GM21825 (cell line): ENCODE data around the gene SIL1.

Source experiments
- ATAC-seq: cut with Tn5 transposase; IDR thresholded peaks from one replicate; pipeline ENCODE4 v1.9.1; 2021; ENCODE audit warnings: mild to moderate bottlenecking, moderate library complexity; ENCODE audit not compliant: unreplicated experiment

The SIL1 gene

DNA sequence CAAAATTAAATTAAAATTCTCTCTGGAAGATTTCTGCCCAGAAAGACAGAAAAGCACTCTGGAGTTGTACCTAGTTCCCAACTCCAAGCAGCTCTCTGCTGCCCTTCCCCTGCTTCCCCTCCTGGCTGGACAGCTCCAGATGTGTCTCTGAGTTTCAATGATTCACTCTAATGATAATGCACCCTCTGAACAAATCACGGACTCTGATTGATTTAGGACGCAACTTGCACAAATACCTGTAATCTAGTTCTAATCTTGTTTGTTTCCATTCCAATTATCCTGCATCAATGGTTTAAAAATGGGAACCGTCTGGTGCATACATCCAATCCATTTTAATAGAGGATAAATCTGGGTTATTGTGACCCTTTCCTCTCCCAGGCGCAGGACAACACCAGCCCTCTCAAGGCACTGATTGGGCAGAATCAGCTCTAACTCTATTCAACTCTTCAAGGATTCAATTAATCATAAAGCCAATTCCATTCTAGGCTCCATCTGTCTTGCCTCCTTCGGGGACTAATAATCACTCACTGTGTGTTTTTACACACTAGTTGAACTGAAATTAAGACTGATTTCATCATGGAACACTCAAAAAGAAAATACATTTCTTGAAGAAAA is 211.9 kb downstream of the SIL1 start:
- no peak for ATAC-seq

DNA sequence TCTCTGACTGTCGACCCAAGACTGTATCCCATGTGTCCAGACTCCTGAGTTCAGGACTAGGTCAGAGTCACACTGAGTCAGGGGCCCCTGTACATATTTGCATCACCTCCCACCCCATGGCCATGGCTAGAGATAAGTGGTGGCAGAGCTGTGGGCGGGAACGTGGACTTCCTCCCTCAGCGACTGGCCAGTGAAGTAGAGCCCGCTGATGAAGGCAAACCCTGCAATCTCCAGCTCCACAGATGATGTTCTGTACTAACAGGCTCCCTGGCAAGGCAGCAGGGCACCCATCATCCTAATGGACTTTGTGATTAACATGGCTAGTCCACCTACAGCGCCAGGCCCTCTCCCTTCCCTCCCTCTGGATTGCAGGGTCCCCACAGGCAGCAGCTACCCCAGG is 212.5 kb downstream of the SIL1 start:
- ATAC-seq, result no peak

DNA sequence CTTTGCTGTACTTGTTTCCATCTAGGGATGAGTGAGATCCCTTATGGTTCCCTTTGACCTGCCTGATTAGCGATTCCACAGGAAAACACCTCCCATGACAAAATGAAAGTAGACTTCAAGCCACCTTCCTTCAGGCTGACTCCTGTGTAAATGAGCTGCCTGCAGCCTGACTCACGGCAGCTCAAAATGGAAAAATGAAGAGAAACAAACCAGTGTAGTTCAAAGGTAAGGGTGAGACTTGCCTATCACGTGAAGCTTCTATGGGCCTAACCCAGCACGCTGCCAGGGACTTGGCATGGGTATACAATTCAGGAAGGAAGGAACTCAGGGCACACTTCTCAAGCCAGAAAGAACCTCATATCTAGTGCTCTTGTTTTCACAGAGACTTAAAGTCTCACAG is 212.9 kb downstream of the SIL1 start:
- ATAC-seq, result no peak

- no peak for ATAC-seq
Measured at GRCh38 chr5:138983984-138984383, 214.2 kb downstream of the SIL1 start.

DNA sequence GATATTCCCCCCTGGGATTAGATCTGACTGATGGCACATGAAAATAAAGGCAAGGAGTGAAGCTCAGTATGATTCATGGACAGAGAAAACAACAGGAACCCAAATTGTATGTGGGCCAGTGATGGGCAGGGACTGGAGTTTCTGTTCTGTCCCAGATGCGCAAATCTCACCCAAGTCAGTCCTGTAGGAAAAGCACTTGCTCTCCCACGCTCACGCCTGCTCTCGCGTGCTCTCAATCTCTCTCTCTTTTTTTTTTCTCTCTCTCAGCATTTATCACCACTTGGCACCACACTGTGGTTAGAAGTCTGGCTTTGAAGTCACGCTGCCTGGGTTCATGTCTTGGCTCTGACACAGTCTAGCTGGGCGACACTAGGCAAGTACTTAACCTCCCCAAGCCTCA is 216.6 kb downstream of the SIL1 start:
- ATAC-seq, result no peak

DNA sequence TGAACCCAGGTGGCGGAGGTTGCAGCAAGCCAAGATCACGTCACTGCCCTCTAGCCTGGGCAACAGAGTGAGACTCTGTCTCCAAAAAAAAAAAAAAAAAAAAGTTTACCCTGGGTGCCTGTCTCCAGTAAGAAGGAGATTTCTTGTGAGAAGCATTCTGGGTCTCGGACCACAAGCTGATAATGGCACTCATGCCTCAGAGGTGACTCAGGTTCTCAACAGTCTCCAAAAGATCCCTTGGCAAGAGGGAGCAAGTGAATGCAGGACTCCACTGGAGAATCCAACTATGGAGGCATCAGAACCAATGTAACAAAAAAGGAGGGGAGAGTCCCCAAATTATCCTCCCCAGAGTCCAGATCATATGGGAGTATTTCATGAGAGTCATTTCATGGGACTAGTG is 217.0 kb downstream of the SIL1 start:
- no peak for ATAC-seq

DNA sequence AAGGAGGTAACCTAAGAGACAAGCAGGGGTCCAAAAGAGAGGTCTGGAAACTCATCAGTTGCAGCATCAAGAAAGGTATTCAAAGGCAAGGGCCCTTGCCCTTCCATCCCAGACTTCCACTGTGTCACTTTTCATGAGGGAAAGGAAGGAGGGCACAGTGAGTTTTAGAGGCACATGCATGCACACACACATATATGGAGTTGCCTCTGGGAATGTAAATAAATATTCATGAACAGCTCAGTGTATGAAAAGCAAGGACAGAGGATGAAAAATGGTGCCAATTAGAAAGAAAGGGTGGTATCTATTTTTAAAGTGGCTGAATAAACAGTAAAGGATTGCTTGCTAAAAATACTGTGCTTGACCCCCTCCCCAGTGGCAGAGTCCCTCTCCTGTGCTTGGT is 217.7 kb downstream of the SIL1 start:
- ATAC-seq, result no peak

DNA sequence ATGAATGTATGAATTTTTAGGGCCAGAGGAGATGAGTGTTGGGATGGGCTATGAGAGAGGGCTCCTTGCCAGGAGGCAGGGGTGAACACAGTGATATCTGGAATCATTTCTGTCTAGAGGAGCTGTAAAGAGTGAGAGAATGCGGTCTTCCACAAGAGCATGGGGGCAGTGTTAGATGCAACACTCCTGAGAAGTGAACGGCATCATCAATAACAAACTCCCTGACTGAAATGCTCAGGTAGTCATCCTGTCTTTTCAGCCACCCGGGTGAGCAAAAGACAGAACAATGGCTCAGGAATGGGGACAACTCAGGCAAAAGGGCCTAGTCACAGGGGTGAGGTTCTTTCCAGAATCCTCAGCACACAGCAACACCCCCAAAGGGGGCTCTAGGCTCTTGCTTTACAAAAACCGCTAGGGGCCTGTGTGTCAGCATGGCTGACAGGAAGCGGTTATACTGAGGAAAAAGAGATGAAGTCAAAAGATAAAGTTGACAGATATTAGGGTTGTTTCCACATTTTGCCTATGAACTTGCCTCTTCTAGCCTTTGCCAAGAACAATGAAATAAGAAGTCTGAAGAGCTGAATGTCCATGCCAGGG is 218.4 kb downstream of the SIL1 start:
- no peak for ATAC-seq

- no peak for ATAC-seq
Measured at GRCh38 chr5:138978581-138978980, 219.6 kb downstream of the SIL1 start.

GRCh38 chr5:138978080-138978479 is 220.1 kb downstream of the SIL1 start:
- ATAC-seq, result no peak

- no peak for ATAC-seq
Measured at GRCh38 chr5:138975098-138975847, 222.9 kb downstream of the SIL1 start.

GRCh38 chr5:138974227-138975063 is 223.7 kb downstream of the SIL1 start:
- ATAC-seq, result no peak

DNA sequence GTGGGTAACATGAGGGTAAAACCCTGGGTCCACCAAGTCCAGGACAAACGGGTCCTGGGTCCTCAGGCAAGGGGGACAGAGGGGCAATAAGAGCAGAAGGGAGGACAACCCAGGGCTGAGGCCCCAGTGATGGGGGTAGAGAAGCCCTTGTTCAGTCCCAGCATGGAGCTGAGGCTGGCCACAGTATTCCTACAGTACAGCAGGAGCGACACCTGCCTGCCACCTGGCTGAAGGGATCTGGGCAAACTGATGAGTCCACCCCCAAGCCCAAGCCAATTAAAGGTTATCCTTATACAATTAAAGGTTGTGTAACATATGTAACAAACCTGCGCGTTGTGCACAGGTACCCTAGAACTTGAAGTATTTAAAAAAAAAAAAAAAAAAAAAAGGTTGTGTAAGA is 225.3 kb downstream of the SIL1 start:
- ATAC-seq, result no peak

- no peak for ATAC-seq
Measured at GRCh38 chr5:138972230-138972629, 225.9 kb downstream of the SIL1 start.

DNA sequence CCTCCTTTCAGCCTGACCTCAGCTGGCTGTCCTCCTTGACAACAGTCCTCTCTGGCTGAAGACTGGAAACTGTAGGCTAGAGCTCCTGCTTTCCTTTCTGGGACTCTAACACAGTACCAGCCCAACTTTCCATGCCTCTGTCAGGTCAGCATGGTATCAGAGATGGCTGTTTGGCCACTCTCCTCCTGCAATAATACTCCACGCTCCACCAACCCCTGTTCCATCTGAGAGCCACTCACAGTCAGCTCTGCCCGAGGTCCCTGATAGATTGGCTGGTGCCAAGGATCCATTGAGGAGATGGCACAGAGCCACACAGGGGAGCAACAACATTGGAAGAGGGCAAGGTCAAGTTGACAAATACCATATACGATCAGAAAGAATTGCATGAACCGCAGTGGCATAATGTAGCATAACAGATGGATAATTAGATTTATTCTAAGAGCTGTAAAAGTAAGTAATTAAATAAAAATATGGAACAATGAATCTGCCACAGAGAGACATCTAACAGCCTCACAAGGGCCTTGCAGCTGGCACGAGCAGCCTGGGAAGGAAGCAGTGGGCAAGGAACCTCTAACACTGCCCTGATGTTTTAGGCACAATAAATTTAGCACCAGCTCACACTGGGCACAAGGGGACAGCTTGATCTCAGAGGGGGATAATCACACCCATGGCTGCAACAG is 228.7 kb downstream of the SIL1 start:
- ATAC-seq, result no peak

DNA sequence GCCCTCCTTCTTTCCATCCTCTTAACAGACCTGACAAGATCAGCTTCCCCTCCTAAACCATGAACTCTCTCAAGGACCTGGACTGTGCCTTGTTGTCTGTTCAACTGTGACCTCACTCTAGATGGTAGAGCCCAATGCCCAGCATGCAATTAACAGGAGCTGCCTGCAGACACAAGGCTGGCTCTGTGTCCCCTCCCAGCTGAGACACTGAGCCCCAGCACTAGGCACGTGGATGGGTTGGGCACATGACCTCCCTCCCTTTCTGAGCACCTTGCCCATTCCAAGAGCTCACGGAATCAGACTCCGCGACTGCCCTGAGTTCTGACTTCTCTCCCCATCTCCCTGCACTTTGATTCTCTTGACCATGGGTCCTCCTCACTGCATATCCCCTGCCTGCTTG is 229.6 kb downstream of the SIL1 start:
- no peak for ATAC-seq

DNA sequence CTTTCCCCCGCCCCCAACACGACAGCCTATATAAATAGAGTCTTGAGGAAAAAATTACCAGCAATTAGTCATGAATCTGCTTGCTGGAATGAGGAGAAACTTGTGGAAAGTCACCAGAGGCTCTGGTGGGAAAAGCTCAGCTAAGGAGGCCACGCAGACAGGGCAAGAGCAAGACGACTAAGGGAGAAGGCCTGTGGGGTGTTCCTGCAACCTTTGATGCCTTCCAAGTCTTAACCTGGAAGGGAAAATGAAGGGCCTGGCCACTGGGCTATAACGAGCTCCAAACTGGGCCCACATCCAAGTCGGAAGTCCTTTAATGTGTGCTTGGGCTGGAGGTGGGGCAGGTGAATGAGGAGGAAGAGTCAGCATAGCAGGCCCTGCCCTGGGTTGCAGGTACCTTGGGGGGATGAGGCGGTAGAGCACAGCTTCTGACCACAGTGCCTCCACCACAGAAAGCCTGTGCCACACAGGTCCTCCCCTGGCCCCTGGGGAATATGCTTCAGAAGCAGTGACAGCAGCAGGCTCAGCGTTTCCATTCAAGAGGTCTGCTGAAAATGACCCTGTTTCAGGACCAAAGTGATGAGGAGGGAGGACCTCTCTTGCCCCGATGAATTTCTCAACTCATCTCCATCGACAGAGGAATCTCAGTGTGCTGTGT is 230.2 kb downstream of the SIL1 start:
- ATAC-seq, result no peak

GRCh38 chr5:138966236-138966985 is 231.8 kb downstream of the SIL1 start:
- ATAC-seq, result no peak

DNA sequence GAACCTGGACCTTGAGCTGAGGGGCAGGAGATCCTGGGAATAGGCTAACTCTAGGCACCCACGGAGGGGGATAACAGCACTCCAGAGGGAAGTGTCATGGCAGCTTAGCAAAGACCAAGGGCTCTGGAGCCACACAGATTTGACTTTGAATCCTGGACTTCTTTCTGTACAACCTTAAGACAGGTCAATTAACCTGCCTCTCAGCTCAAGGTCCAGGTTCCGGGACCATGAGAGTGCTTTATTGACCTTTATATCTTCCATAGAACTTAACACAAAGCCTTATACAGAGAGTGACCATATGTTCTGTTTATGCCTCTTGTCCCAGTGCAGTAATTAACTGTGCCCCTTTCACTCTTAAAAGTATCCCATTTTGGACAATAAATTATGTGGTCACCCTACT is 232.5 kb downstream of the SIL1 start:
- no peak for ATAC-seq
